ENCODE measurements around the gene NR4A1. TPM values are rescaled to one million over a fixed set of nuclear protein-coding genes. Genes with fewer than 3 reads are reported as not detected.
A peak's percentile ranks its signal among the peaks of the same experiment; 100 is the strongest.

The NR4A1 gene
- total RNA-seq, 2 experiments from 2014 or later: 67.0 to 79.2 TPM

- peak overlapping the region; percentile 78 to 94 for H3K27ac ChIP-seq (ENCODE audit: low read depth in 1 of 2, low read length in 2 of 2)
- H3K36me3 ChIP-seq (ENCODE audit: insufficient read depth, low read length): peaks cover 31% of the 10 kb centered on the region
- no peaks in the 10 kb centered on the region for H3K27me3 ChIP-seq (ENCODE audit: control insufficient read depth in 1 of 2, insufficient read depth in 2 of 2, low read length in 2 of 2)
- H3K27ac Mint-ChIP-seq: peak overlapping the region; percentile 93
- no peaks in the 10 kb centered on the region for H3K9me3 ChIP-seq (ENCODE audit: control insufficient read depth in 1 of 2, insufficient read depth in 1 of 2, low read length in 2 of 2)
- POLR2A ChIA-PET: interaction anchor here (0.8 to 3.2 kb wide), 16 partner anchors 10 to 1431 kb away, joined by 3 to 51 read pairs (median 6); partner anchors contain the start of genes EIF4B, NR4A1, TAMALIN and TARBP2
- H3K4me3 ChIP-seq (ENCODE audit: low read length): peak overlapping the region; percentile 98
- TF ChIP-seq, protein P1, sequence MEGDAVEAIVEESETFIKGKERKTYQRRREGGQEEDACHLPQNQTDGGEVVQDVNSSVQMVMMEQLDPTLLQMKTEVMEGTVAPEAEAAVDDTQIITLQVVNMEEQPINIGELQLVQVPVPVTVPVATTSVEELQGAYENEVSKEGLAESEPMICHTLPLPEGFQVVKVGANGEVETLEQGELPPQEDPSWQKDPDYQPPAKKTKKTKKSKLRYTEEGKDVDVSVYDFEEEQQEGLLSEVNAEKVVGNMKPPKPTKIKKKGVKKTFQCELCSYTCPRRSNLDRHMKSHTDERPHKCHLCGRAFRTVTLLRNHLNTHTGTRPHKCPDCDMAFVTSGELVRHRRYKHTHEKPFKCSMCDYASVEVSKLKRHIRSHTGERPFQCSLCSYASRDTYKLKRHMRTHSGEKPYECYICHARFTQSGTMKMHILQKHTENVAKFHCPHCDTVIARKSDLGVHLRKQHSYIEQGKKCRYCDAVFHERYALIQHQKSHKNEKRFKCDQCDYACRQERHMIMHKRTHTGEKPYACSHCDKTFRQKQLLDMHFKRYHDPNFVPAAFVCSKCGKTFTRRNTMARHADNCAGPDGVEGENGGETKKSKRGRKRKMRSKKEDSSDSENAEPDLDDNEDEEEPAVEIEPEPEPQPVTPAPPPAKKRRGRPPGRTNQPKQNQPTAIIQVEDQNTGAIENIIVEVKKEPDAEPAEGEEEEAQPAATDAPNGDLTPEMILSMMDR (IDR thresholded peaks at IDR 0.05): no peak
- peak overlapping the region; percentile 93 for H3K4me3 Mint-ChIP-seq
- no peaks in the 10 kb centered on the region for H3K9me3 Mint-ChIP-seq
- DNase-seq: no peak
- CTCF ChIA-PET: interaction anchor here (1.0 to 7.4 kb wide), 8 partner anchors 13 to 67 kb away, joined by 3 to 149 read pairs (median 6); partner anchors contain the start of gene NR4A1
- peaks cover 43% of the 10 kb centered on the region for H3K4me1 ChIP-seq (ENCODE audit: insufficient read depth, low read length)
- H3K4me1 Mint-ChIP-seq (ENCODE audit: low read depth): peaks cover 49% of the 10 kb centered on the region
- H3K27me3 Mint-ChIP-seq: no peaks in the 10 kb centered on the region
- no peak for ATAC-seq (ENCODE audit: poor library complexity)
- intact Hi-C loops (cut with DNase I, micrococcal nuclease): loop anchor here in 1 of 2 experiments (2.0 to 10.0 kb wide), 2 partner anchors 38 to 246 kb away; no protein-coding TSS in a partner anchor
- H3K36me3 Mint-ChIP-seq (ENCODE audit: low read depth): peaks cover 56% of the 10 kb centered on the region
Measured at GRCh38 chr12:52070185-52070925, 19.1 kb downstream of the NR4A1 start.

DNA sequence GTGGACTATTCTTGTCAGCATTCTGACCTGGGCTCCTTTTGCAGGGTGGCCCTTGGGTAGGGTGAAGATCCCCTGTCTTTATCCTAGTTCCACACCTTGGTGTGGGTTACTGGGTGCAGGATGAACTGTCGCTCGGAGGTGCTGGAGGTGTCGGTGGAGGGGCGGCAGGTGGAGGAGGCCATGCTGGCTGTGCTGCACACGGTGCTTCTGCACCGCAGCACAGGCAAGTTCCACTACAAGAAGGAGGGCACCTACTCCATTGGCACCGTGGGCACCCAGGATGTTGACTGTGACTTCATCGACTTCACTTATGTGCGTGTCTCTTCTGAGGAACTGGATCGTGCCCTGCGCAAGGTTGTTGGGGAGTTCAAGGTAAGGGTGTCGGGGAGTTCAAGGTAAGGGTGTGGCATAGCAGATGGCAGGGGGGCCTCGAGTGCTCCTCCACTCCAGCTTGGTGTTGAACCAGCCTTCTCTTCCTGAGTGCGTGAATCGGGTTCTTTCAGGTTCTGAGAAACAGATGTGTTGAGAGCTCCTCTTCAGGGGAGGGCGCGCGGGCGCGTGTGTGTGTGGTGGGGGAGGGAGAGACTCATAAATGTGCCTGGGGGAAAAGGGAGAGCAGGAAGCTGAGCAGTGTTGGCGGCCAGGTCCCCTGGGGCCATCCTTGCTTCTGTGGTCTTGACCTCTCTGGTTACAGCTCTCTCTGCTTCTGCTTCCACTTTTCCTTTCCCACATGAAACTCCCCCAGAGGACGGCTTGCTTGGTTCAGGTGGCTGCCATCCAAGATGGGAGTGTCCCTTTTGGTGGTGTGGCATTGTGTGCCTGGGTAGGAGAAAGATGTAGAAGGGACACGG is 22.5 kb downstream of the NR4A1 start:
- H3K36me3 Mint-ChIP-seq (ENCODE audit: low read depth): peaks cover 85% of the 10 kb centered on the region
- TF ChIP-seq, protein P1 (IDR thresholded peaks at IDR 0.05): no peak
- ATAC-seq (ENCODE audit: poor library complexity) (peak; percentile 9), DNase-seq (peak in 1 of 14 experiments; percentile 19)
- peaks cover 56% of the 10 kb centered on the region for H3K36me3 ChIP-seq (ENCODE audit: insufficient read depth, low read length)
- no peak overlapping the region for H3K4me3 ChIP-seq (ENCODE audit: low read length)
- intact Hi-C loops (cut with DNase I, micrococcal nuclease): loop anchor here in 1 of 2 experiments (10.0 kb wide), 1 partner anchor 249 kb away; no protein-coding TSS in a partner anchor
- peak overlapping the region; percentile 64 for H3K27ac Mint-ChIP-seq
- no peaks in the 10 kb centered on the region for H3K27me3 ChIP-seq (ENCODE audit: control insufficient read depth in 1 of 2, insufficient read depth in 2 of 2, low read length in 2 of 2)
- peak overlapping the region; percentile 68 for H3K4me3 Mint-ChIP-seq
- no peaks in the 10 kb centered on the region for H3K9me3 ChIP-seq (ENCODE audit: control insufficient read depth in 1 of 2, insufficient read depth in 1 of 2, low read length in 2 of 2)
- no peak overlapping the region for H3K27ac ChIP-seq (ENCODE audit: low read depth in 1 of 2, low read length in 2 of 2)
- H3K27me3 Mint-ChIP-seq: no peaks in the 10 kb centered on the region
- ChIA-PET CTCF (interaction anchor here (0.9 to 7.4 kb wide), 2 partner anchors 48 to 49 kb away, joined by 4 to 149 read pairs; no protein-coding TSS in a partner anchor), POLR2A (interaction anchor here (1.0 kb wide), 1 partner anchor 48 kb away, joined by 4 read pairs; no protein-coding TSS in a partner anchor)
- no peaks in the 10 kb centered on the region for H3K9me3 Mint-ChIP-seq
- peaks cover 49% of the 10 kb centered on the region for H3K4me1 Mint-ChIP-seq (ENCODE audit: low read depth)
- peaks cover 43% of the 10 kb centered on the region for H3K4me1 ChIP-seq (ENCODE audit: insufficient read depth, low read length)

DNA sequence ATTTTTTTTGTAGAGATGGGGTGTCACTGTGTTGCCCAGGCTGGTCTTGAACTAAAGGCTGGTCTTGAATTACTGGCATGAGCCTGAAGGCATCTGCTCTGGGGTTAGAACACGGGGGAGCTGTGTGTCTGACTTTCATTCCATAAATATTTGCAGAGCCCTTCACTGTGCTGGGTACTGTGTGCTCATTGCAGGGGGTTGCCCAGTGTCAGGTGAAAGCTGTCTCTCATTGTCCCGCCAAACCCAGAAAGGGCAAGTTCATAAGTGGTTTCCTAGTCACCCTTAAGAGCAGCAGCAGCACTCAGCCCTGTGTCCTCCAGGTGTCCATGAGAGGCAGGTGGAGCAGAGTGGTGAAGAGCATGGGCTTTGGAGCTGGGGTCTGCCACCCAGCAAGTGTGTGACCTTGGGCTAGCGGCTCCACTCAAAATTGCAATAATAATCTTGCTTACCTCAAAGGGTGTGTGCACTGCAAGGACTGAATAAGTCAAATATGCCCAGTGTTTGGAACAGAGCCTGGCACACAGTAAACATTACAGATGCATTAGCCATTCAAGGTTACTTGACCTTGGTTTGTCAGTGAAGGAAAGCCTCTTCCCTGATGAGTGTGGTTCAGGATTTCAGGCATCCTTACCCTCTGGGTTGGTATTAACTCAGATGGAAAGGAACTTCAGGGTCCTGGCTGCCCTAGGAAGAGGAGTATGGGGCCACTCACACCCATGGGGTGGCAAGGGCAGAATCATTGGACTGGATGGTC is 23.9 kb downstream of the NR4A1 start:
- H3K4me1 ChIP-seq (ENCODE audit: insufficient read depth, low read length): peaks cover 36% of the 10 kb centered on the region
- H3K4me3 ChIP-seq (ENCODE audit: low read length): no peak overlapping the region
- H3K4me1 Mint-ChIP-seq (ENCODE audit: low read depth): peaks cover 37% of the 10 kb centered on the region
- H3K9me3 ChIP-seq (ENCODE audit: control insufficient read depth in 1 of 2, insufficient read depth in 1 of 2, low read length in 2 of 2): no peaks in the 10 kb centered on the region
- no peaks in the 10 kb centered on the region for H3K27me3 Mint-ChIP-seq
- ChIA-PET POLR2A (no interaction called here), CTCF (interaction anchor here (1.5 kb wide), 1 partner anchor 50 kb away, joined by 6 read pairs; no protein-coding TSS in a partner anchor)
- intact Hi-C loops (cut with DNase I, micrococcal nuclease): loop anchor here in 1 of 2 experiments (10.0 kb wide), 1 partner anchor 250 kb away; no protein-coding TSS in a partner anchor
- H3K9me3 Mint-ChIP-seq: no peaks in the 10 kb centered on the region
- H3K27ac ChIP-seq (ENCODE audit: low read depth in 1 of 2, low read length in 2 of 2): no peak overlapping the region
- no peaks in the 10 kb centered on the region for H3K27me3 ChIP-seq (ENCODE audit: control insufficient read depth in 1 of 2, insufficient read depth in 2 of 2, low read length in 2 of 2)
- TF ChIP-seq, protein P1 (IDR thresholded peaks at IDR 0.05): no peak
- H3K36me3 Mint-ChIP-seq (ENCODE audit: low read depth): peaks cover 80% of the 10 kb centered on the region
- DNase-seq: no peak
- H3K27ac Mint-ChIP-seq: no peak overlapping the region
- no peak for ATAC-seq (ENCODE audit: poor library complexity)
- no peak overlapping the region for H3K4me3 Mint-ChIP-seq
- H3K36me3 ChIP-seq (ENCODE audit: insufficient read depth, low read length): peaks cover 64% of the 10 kb centered on the region

Measured in CD4-positive, alpha-beta T cell (primary cell).